Measurements from ENCODE around the gene RAX2.
A peak's percentile ranks its signal among the peaks of the same experiment; 100 is the strongest.

The RAX2 gene

GRCh38 chr19:3800996-3801395 lies 29.0 kb upstream of the RAX2 start:
- no peak for DNase-seq

- DNase-seq: no peak
These were observed 26.1 kb upstream of the RAX2 start for GRCh38 chr19:3798137-3798536.

DNA sequence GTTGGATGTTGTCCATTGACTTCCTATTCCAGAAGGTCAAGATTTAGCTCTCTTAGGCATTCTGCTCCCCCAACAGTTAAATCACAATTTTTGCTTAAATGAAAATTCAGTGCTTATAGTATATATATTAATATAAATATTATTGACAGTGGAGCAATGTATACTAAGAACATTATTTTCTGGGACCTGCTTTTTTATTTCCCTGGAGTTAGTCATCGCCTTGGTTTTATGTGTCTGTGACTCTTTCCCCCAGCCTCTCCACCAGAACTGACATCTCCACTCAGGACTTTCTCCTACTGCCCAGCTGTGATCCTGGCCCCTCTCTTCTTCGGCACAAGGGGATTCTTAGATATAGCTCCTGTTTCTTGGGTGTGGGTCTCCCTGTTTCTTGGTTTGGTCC lies 24.3 kb upstream of the RAX2 start:
- no peak for DNase-seq

- DNase-seq: no peak
These were observed 21.8 kb upstream of the RAX2 start for GRCh38 chr19:3793799-3794198.

GRCh38 chr19:3792114-3792513 lies 20.1 kb upstream of the RAX2 start:
- no peak for DNase-seq

GRCh38 chr19:3790941-3791340 lies 18.9 kb upstream of the RAX2 start:
- no peak for DNase-seq

DNA sequence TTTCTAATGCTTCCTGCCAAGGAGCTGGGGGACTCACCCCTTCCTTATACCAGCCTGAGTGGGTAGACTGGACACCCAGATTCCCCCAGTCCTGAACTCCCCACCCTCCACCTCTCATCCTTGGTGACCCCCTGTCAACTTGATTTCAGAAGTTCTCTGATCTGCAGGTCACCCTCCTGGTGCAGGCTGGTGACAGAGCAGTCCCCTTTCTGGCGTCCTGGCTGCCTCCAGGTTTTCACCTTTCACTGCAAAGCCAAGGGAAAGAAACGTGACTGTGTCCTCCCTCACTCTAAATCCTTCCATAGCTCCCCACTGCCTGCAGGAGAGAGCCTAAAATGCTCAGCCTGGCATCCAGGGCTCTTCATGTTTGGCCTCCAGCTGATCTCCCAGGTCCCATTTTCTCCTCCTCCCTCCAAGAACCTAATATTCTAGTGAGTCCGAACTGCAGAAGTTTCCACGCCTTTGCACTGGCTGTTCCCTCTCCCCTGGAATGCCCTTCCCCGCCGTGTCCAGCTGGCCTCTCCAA lies 18.2 kb upstream of the RAX2 start:
- no peak for DNase-seq

GRCh38 chr19:3788996-3789778 lies 17.2 kb upstream of the RAX2 start:
- DNase-seq: no peak

- peak; percentile 43 for DNase-seq
These were observed 14.2 kb upstream of the RAX2 start, which contains the start of gene MATK for GRCh38 chr19:3785938-3786824. Gene MATK, minus strand, starts transcription at chr19:3786381. Its CDS starts 1,246 bp downstream, at chr19:3785135.

GRCh38 chr19:3785451-3785937 lies 13.5 kb upstream of the RAX2 start:
- peak; percentile 44 for DNase-seq

- no peak for DNase-seq
These were observed 12.8 kb upstream of the RAX2 start for GRCh38 chr19:3784607-3785450.

- peak; percentile 58 for DNase-seq
These were observed 11.9 kb upstream of the RAX2 start for GRCh38 chr19:3783660-3784584.

- no peak for DNase-seq
These were observed 10.9 kb upstream of the RAX2 start for GRCh38 chr19:3782903-3783302.

GRCh38 chr19:3782330-3782729 lies 10.3 kb upstream of the RAX2 start:
- no peak for DNase-seq

- no peak for DNase-seq
These were observed 9.6 kb upstream of the RAX2 start for GRCh38 chr19:3781603-3782002.

DNA sequence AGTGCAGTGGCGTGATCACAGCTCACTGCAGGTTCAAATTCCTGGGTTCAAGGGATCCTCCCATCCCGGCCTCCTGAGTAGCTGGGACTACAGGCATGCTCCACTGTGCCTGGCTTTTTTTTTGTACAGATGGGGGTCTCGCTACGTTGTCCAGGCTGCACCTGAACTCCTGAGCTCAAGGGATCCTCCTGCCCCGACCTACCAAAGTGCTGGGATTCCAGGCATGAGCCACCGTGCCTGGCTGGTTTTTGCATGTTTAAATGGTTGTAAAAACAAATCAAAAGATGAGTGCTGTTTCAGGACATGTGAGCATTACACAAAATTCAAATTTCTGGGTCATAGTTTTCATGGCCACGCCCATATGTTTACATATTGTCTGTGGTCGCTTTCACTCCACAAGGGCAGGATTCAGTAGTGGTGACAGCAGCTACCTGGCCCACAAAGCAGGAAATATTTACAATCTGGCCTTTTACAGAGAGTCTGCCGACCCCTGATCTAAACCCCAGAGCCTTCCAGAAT lies 8.8 kb upstream of the RAX2 start:
- DNase-seq: no peak

DNA sequence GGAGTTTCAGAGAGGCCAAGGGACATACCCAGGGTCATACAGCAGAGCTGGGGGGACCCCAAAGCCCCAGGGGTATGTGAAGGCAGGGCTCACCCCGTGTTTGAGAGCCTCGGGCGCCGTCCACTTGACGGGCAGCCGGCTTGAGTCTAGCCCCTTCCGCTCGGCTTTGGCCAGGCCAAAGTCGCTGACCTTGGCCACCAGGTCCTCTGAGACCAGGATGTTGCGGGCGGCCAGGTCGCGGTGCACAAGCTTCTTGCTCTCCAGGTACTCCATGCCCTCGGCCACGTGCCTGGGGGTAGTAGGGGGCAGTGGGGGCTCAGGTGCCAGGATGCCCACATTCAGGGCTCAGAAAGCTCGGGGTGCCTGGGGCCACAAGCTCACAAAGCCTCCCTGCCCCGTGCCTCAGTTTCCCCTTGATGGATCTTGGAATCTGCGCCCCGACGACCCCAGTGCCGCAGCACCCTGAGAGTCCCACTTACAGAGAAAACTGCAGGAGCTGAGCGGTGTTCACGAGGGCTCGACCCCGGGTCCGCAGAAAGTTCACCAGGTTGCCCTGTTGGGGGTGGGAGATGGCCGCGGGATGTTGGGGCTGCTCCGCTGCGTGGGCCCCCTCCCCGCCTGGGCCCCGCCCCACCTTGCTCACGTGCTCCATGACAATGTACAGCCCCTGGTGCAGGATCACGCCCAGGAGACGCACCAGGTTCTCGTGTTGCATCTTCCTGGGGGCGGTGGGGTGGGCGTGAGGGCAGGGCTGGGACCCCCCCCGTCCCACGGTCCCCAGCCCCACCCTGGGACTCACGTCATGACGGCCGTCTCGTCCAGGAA lies 7.1 kb upstream of the RAX2 start:
- no peak for DNase-seq

DNA sequence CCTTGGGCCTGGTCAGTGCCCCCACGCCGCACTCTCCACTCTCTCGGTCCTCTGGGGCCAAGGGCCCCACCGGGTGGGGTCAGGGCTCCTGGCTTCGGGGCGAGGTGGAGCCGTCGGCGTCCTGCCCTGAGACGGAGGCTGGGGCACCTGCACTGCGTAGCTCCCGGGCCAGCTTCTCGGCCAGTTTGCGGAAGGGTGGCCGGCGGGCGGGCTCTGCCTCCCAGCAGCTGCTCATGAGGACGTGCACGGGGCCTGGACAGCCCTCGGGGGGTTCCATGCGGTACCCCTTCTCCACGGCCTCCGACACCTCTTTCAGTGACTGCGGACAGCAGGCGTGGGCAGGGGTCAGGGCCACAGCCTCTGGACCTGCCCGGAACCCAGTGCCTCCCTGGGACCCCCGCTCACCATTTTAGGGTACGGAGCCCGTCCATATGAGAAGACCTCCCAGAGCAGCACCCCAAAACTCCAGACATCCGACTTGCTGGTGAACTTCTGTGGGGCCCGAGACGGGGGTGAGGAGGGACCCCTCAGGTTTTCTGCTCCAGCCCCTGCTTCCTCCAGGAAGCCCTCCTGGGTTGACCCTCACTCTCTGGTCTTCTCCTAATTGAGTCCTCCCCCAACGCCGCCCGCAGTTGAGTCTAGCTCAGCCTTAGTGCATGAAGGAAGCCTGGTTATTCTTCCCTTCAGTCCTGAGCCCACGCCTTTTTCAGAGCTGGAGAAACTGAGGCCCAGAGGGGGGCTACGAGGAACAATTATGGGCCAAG lies 6.3 kb upstream of the RAX2 start:
- DNase-seq: no peak

GRCh38 chr19:3776479-3777040 lies 4.5 kb upstream of the RAX2 start:
- no peak for DNase-seq
